ENCODE measurements around the gene SYT8.
"Not testable (repeated sequence)": the region's sequence is repeated elsewhere in the genome, so short reads cannot be mapped to it uniquely, and the experiment has no call there.

SYT8 gene, protein sequence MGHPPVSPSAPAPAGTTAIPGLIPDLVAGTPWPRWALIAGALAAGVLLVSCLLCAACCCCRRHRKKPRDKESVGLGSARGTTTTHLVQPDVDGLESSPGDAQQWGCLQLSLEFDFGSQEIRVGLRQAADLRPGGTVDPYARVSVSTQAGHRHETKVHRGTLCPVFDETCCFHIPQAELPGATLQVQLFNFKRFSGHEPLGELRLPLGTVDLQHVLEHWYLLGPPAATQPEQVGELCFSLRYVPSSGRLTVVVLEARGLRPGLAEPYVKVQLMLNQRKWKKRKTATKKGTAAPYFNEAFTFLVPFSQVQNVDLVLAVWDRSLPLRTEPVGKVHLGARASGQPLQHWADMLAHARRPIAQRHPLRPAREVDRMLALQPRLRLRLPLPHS

DNA sequence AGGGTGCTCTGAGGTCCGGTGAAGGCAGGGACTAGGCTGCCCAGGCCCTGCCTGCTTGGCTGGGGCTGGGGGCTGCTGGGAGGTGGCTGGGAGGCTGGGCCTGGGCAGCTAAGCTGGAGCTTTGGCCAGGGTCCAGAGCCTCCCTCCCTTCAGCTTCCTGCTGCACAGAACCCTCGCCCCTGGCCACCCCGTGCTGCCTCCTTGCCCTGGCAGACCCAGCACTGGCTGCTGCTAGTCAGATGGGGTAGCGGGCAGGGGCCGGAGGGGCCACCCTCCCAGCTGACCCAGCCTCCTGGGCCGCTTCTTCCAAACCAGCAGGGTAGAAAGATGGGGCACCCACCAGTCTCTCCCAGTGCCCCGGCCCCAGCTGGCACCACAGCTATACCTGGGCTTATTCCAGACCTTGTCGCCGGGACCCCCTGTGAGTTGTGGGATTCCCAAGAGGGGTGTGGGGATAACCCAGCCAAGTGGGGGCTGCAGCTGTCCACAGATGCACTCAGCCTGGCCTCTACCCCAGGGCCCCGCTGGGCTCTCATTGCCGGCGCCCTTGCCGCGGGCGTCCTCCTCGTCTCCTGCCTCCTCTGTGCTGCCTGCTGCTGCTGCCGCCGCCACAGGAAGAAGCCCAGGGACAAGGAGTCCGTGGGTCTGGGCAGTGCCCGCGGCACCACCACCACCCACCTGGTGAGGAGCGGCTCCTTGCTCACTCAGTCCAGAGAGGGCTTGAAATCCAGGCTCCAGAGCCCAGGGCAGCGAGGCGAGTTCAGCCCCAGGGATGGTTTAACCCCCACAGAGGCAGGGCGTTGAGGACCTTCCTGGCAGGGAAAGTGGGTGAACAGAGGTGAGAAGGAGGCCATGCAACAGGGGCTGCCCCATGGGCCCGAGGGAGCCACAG lies at the start of gene SYT8:
SYT8 (plus strand) TSS at position 212 of the 892 bp plus-strand sequence; CDS start at position 328, 116 bp downstream.
- DNase-seq (ENCODE audit: low read depth), result no peak
- no peak within 1 kb of the TSS for H3K4me3 ChIP-seq (ENCODE audit: low read depth, low read length)

DNA sequence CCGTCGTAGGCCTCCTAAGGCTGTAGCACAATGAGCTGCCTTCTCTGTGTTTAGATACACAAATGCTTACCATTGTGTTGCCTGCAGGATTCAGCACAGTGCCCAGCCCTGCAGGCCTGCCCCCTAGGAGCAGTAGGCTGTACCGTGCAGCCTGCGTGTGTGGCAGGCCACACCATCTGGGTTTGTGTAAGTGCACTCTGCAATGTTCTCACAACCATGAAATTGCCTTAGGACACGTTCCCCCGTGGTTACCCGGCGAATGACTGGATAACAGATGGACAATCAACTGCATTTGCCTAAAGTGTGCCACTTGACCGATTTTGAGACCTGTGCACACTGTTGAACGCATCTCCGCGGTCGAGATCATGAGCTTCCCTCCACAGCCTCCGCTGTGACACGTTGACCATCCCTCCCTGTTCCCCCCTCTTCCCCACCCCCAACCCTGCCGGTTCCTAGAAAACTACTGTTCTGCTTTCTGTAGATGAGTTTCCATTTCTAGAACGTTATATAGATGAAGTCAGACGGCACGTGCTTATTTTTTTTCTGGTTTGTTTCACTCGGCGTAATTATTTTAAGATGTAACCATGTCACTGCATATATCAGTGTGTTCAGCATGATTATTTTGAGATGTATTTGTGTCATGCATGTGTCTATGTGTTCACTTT lies 48.9 kb upstream of the SYT8 start:
- no peak for DNase-seq (ENCODE audit: low read depth)

DNA sequence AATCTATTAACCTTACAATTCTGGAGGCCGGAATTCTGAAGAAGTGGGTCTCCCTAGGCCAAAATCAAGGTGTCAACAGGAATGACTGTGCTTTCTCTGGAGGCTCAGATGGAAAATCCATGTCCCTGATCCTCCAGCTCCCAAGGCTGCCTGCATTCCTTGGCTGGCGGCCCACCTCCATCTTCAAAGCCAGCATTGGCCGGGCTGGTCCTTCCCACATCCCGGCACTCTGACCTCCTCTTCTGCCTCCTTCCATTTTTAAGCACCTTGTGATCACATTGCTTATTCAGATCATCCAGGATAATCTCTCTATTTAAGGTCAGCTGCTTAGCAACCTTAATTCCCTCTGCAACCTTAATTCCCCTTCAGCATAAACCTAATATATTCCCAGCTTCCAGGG lies 48.3 kb upstream of the SYT8 start:
- no peak for DNase-seq (ENCODE audit: low read depth)
- H3K4me3 ChIP-seq (ENCODE audit: low read depth, low read length), result no peak overlapping the region

More for the DNA sequence above, 48.9 kb upstream of the SYT8 start:
- H3K4me3 ChIP-seq (ENCODE audit: low read depth, low read length), result no peak overlapping the region

DNA sequence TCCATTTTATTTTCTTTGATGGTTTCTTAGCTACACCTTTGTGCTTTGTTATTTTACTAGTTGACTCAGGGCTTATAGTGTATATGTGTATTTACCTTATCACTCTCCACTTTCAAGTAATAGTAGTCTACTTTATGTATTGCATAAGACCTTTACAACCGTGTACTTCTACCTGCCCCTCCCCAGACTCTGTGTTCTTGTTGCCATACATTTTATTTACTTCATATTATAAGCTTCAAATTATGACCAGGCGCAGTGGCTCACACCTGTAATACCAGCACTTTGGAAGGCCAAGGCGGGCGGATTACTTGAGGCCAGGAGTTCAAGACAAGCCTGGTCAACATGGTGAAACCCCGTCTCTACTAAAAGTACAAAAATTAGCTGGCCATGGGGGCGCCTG lies 42.9 kb upstream of the SYT8 start:
- DNase-seq (ENCODE audit: low read depth), result no peak
- no peak overlapping the region for H3K4me3 ChIP-seq (ENCODE audit: low read depth, low read length)

DNA sequence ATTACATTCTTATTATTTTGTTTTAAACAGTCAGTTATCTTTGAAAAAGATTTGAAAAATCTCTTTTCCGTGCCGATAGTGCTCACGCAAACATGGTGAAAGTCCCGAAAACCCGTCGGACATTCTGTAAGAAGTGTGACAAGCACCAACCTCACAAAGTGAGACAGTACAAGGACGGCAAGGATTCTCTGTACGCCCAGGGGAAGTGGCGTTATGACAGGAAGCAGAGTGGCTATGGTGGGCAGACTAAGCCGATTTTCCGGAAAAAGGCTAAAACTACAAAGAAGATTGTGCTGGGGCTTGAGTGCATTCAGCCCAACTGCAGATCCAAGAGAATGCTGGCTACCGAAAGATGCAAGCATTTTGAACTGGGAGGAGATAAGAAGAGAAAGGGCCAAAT lies 42.3 kb upstream of the SYT8 start:
- no peak for DNase-seq (ENCODE audit: low read depth)
- no peak overlapping the region for H3K4me3 ChIP-seq (ENCODE audit: low read depth, low read length)

DNA sequence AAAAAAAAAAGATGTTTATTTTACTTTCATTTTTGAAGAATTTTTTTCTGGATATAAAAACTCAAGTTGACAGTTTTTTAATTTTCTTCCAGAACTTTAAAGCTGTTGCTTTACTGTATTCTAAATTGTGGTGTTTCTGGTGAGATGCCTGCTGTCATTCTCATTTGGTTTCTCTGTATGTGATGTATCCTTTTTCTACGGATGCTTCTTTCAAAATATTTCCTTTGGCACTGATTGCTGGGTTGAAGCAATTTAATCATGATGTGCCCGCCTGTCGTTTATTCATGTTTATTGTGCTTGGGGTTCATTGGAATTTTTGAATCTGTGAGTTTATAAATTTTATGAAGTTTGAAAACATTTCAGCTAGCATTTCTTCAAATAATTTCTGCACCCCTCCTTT lies 41.7 kb upstream of the SYT8 start:
- H3K4me3 ChIP-seq (ENCODE audit: low read depth, low read length), result no peak overlapping the region
- no peak for DNase-seq (ENCODE audit: low read depth)

DNA sequence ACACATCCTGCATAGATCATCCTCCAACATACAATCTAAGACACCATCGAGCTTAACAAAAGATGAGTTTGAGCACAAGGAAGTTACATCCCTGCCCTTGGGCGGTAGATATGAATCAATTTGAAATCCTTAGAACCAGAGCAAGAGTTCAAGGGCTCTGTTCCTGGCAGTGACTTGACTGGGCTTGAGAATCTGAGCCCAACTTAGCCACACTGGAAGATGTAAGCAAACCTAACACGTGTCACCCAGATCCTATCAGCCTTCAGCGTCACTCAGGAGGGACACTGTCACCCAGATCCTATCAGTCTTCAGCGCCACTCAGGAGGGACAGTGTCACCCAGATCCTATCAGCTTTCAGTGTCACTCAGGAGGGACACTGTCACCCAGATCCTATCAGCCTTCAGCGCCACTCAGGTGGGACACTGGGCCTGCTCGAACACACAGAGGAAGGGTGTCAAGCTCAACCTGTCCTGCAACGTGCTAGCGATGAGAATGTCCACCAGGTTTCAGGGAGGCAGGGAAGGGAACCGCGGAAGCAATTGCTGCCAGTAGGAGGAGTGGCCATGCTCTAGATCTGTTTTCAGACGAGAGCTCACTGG lies 38.3 kb upstream of the SYT8 start:
- no peak overlapping the region for H3K4me3 ChIP-seq (ENCODE audit: low read depth, low read length)
- DNase-seq (ENCODE audit: low read depth), result no peak

DNA sequence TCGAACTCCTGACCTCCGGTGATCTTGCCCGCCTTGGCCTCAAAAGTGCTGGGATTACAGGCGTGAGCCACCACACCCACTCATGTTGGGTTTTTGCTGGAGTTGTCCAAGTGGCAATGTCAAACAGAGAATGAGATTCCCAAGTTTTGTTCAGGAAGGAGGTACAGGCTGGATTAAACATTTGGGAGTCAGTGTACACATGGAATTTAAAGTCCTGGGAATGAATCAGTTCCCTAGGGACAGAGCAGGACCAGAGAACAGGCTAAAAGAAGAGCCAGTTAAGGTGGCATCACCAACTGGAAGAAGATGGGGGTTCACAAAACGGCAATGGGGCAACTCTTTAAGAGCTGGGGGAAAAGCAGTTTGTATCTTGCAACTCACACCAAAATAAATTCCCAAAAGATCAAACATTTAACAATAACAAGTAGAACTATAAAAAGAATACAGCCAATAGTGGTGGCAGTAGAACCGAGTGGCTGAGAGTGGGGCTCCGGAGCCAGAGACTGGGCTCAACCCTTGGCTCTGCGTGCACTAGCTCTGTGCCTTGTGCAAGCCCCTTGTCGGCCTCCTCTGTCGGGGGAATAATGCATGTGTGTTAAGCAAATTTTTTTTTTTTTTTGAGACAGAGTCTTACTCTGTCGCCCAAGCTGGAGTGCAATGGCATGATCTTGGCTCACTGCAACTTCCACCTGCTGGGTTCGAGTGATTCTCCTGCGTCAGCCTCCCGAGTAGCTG lies 37.2 kb upstream of the SYT8 start:
- H3K4me3 ChIP-seq (ENCODE audit: low read depth, low read length), result no peak overlapping the region
- DNase-seq (ENCODE audit: low read depth), result no peak

DNA sequence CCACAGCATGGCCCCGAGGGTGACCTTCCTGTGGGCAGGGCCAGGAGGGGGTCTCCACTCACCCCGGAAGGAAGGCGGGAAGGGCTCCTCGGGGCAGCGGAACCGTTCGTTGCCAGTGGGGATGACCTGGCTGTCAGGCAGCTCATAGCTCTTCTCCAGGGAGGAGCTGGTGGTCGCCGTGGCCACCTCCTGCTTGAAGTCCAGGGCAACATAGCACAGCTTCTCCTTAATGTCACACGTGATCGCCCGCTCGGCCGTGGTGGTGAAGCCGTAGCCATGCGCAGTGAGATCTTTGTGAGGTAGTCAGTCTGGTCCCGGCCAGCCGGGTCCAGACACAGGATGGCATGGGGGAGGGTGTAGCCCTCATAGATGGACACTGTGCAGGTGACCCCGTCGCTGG lies 31.5 kb upstream of the SYT8 start:
- DNase-seq (ENCODE audit: low read depth), result no peak
- no peak overlapping the region for H3K4me3 ChIP-seq (ENCODE audit: low read depth, low read length)

DNA sequence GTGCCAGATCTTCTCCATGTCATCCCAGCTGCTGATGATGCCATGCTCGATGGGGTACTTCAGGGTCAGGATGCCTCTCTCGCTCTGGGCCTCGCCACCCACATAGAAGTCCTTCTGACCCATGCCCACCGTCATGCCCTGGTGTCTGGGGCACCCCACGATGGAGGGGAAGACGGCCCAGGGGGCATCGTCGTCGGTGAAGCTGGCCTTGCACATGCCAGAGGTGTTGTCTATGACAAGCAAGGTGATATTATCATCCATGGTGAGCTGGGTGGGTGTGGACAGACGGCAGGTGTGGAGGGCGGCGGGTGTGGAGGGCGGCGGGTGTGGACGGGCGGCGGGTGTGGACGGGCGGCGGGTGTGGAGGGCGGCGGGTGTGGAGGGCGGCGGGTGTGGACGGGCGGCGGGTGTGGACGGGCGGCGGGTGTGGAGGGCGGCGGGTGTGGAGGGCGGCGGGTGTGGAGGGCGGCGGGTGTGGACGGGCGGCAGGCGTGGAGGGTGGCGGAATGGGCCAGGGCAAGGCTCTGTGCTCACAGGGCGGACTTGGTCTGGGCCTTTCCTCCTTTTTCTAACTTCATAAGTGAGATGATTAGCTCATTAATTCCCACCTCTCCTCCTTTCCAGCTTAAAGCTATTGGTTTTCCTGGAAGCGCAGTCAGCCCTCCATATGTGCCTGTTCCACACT lies 30.8 kb upstream of the SYT8 start:
- not testable (repeated sequence) for DNase-seq (ENCODE audit: low read depth); H3K4me3 ChIP-seq (ENCODE audit: low read depth, low read length)

DNA sequence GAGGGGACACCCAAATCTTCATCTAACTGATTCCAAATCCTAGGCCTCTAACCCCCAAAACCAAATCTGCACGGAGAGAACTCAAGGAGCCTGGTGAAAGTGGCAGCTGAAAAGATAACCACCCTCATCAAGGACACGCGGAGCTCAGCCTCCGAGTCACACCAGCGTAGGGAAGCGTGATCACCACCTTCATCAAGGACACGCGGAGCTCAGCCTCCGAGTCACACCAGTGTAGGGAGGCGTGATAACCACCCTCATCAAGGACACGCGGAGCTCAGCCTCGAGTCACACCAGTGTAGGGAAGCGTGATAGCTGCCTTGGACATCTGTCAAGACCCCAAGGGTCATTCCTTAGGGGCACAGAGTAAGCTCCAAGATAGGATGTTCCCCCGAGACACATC lies 29.3 kb upstream of the SYT8 start:
- no peak for DNase-seq (ENCODE audit: low read depth)

DNA sequence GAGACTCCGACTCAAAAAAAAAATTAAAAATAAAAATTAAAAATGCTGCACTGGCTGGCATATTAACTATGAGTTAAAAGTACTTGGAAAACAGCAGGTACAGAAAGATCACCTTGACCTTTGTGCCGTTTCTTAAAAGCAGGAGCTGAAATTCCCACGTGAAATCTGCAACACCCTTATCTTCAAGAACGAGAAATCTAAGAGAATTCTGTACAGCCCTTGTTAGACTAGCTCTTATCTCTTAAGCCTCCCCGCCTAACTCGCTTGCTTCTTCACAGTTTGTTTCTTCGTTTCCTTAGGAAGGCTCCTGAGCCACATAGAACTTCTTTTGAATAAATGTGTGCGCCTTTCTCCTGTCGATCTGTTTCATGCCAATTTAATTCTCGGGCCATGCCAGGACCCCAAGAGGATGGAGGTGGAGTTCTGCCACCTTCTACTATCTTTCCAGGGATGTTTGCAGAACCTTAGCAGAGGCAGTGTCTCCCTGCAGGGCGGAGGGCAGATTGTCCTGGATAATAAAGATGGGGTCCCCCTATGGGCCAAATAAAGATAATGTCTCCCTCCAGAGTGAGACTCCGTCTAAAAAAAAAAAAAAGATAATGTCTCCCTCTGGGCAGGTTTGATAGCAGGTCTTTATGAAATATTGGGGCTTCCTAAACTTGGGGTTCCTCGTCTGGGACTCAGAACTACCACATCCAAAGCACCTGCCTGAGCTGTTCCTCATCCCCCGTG lies 27.4 kb upstream of the SYT8 start:
- H3K4me3 ChIP-seq (ENCODE audit: low read depth, low read length), result no peak overlapping the region
- no peak for DNase-seq (ENCODE audit: low read depth)

More for the DNA sequence above, 29.3 kb upstream of the SYT8 start:
- no peak overlapping the region for H3K4me3 ChIP-seq (ENCODE audit: low read depth, low read length)

DNA sequence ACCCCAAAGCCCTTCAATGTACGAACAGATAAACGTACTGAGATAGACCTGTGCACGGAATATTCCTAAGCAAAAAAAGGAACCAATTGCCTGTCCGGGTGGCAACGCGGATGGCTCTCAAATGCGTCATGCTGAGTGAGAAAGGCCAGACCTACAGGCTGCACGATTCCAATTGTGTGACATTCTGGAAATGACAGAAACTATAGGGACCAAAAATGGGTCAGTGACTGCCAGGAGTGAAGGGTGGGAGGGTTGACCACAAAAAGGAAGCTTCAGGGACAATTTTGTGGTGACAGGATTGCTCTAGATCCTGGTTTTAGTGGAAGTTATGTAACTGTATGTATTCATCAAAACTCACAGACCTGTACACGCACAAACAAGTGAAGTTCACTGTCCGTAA lies 24.0 kb upstream of the SYT8 start:
- no peak for DNase-seq (ENCODE audit: low read depth)
- H3K4me3 ChIP-seq (ENCODE audit: low read depth, low read length), result no peak overlapping the region

DNA sequence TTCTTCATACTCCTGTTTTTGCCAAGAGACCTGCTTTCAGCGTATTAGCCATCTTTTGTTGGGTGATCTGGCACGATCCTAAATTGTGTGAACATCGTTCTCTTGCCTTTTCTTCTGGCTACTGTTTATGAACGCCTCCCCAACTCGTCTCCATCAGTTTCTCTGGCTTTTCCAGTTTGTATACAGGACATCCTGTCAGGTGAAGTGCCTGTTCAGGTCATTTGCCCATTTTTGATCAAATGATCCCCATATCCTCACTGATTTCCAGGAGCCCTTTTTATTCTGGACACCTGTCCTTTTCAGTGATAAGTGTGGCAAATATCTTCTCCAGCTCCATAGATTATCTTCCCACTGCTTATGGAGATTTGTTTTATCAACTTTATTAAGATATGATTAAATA lies 22.5 kb upstream of the SYT8 start:
- H3K4me3 ChIP-seq (ENCODE audit: low read depth, low read length), result no peak overlapping the region
- DNase-seq (ENCODE audit: low read depth), result no peak

DNA sequence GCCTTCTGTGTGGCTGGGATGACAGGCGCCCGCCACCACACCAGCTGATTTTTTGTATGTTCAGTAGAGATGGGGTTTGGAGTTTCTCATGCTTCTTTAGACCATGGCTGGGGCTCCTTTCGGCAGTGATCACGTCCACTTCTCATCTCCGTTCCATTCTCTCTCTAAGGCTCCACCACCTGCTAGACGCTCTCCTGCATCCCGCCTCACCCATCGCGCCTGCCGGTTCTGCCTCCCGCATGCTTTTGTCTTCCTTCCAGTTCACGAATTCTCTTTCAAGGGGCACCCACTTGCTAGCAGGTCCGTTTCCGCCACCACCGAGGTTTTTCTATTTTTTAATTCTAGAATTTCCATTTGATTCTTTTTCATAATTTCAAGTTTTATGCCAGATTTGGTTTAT lies 22.0 kb upstream of the SYT8 start:
- DNase-seq (ENCODE audit: low read depth), result no peak
- H3K4me3 ChIP-seq (ENCODE audit: low read depth, low read length), result no peak overlapping the region

DNA sequence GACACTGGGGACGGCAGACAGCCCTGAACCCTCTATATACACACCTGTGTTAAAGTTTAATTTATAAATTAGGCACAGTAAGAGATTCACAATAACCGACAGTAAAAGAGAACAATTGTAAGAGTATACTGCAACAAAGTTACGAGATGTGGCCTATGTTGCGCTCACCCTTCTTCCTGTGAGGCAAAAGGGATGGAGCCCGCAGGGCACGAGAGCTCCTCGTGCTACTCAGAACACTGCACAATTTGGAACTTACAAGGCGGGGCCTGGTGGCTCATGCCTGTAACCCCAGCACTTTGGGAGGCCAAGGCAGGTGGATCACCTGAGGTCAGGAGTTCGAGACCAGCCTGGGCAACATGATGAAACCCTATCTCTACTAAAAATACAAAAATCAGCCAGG lies 21.4 kb upstream of the SYT8 start:
- not testable (repeated sequence) for H3K4me3 ChIP-seq (ENCODE audit: low read depth, low read length); DNase-seq (ENCODE audit: low read depth)

DNA sequence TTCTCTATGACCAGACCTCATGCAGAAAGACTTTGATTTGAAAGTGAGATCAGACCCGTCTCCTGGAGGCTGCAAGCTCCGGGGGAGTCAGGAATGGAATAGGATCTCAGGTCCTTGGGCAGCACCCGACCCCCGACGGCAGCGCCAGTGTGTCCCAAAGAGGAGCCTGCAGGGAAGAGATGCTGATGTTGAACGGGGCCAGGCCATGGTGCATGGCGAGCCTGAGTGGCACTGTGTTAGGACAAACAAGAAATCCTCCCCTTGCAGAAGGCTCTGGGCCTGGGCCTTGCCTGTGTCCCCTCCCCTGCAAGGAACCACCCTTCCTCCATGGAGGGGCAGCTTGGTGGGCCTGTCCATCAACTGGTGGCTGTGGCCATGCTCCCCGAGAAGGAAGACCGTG lies 20.1 kb upstream of the SYT8 start:
- no peak for DNase-seq (ENCODE audit: low read depth)
- H3K4me3 ChIP-seq (ENCODE audit: low read depth, low read length), result no peak overlapping the region

DNA sequence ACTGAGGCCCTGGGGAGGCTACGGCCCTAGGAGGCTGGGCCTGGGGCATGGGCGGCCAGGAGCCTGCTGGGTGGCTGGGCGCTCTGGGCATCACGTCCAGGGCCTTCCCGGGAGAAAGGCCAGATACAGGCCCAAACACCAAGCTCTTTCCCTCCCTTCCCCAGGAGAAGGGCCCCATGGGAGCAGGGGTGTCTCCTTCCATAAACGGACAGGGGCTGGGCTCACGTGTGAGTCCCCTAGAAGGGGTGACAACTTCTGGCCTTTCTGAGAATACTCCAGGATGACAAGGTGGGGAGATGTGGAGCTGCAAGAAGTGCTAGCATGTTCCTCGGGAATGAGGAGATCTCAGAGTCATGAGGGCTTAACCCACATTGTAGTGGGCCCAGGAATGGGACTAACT lies 19.5 kb upstream of the SYT8 start:
- H3K4me3 ChIP-seq (ENCODE audit: low read depth, low read length), result no peak overlapping the region
- no peak for DNase-seq (ENCODE audit: low read depth)

All from skeletal muscle cell (primary cell).